GM20431 (cell line): ENCODE measurements around the gene TMEM208.

Experiments used
- in situ Hi-C: fragments of 300-500 bp; cut with MseI, MboI; formaldehyde crosslinking; loops from one replicate; pipeline ENCODE4 v1.15.0; 2020; ENCODE audit warnings: low sequenced_read_pairs; ENCODE audit not compliant: unreplicated experiment

Gene TMEM208

DNA sequence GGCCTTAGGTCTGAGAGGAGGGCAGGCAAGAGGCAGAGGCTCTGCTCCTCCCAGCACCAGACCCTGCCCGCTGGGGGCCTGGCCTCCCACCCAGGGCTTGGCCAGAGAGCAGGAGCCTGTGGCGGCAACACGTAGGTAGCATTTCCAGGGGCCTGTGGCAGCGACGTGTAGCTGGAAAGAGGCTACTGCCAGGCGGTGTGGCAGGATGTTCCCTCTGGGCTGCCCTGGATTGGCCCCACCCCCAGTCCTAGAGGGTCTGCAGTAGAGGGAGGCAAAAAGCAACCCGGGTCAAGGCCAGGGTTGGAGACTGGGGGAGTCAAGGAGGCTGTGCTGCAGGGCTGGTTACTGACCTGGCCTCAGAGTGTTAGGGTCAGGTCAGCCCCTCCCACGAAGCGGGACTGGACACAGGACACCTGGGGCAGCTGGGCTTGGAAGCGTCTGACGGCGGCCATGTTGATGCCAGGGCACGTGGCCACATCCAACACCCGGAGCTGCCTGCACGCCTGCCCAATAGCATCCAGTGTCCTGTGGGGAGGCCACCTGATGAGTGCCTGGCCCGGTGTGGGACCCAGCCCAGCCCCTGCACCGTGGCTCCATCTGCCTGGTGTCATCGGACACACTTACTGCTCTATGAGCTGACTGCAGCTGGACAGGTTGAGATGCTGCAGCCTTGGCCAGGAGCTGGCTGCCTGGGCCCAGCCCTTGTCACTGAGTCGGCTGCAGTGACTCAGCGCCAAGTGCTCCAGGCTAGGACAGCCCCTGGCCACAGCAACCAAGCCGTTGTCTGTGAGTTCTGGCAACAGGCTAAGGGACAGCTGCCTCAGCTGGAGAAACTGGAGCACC is 19.5 kb upstream of the TMEM208 start:
- in situ Hi-C loops: no loop called here

DNA sequence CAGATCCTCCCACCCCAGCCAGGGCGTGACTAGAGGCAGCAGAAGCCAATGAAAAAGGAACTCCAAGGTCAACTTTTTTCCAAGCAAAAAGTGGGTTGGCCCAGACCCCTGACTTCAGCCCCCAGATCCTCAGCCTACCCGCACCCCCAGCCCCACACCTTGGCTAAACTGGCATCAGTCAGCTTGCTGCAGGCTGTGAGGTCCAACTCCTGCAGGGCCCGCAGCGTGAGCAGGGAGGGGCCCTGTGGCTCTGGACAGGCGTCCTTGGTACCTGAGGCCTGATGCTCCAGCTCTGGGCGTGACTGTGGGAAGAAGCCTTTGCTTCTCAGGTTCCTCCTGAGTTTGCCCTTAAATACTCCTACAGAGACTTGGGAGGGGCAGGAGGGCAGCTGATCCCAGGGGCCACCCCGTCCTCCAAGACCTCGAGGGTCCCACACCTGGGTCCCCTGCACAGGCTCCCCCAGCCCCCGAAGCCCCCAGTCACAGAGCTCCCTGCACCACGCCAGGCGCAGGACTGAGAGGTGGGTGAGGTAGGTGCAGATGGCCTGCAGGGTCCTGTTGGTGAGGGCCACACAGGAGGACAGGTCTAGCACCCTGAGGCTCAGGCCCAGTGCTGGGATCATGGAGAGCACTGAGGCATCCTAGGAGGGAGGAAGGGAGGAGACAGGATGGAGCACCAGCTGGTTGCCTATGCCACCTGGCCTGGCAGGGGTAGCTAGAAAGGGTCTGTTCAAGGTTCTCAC is 18.6 kb upstream of the TMEM208 start:
- in situ Hi-C loops: no loop called here

DNA sequence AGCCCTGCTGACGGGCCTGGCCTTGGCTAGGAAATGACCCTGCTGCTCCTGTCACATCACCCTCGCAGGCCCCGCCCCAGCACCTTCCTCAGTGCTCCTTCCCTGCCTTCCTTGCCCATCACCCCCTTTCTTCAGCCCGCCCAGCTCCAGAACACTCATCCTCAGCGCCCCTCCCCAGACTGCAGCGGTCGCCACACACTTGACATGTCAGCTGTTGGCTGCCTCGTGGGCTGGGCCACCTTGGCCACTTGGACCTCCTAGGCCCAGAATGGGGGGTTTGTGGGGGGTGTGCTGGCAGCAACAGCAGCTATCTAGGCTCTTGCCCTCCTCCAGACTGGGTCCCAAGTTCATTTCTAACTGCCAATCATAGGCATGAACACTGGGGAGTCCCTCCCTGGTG is 17.4 kb upstream of the TMEM208 start:
- in situ Hi-C loops: no loop called here

DNA sequence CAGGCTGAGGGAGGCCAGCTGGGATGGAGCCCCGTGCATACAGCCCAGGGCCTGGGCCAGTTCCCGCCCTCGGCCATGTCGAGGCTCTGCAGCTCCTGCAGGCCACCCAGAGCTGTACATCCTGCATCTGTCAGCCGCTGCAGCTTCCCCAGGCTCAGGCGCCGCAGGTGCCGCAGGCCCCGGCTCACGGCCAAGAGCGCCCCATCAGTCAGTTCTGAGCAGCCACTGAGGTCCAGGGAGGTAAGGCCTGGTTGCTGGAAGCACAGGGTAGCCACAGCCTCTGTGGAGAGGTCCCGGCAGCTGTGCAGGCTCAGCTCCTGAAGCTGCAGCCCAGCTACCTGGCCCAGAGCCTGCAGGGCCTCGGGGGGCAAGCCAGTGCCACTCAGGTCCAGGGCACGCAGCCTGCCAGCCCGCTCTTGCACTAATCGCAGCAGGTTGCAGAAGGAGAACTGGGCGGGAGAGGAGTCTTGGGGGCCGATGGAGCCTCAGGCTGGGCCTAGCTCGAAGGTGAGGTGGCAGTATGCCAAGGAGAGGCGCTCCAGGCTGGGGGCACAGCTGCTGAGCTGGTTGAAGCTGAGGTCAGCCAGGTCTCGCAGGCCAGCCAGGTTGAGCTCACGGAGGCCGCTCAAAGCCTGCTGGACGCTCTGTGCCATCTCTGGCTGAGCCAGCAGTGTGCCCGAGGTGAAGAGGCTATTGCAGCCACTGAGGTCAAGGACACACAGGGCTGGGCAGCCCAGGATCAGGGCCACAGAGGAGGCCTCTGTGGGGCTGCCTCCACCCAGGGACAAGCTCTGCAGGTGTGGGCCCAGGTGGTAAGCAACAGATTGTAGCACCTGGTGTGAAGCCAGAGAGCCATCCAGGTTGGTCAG is 16.6 kb upstream of the TMEM208 start:
- in situ Hi-C loops: no loop called here

DNA sequence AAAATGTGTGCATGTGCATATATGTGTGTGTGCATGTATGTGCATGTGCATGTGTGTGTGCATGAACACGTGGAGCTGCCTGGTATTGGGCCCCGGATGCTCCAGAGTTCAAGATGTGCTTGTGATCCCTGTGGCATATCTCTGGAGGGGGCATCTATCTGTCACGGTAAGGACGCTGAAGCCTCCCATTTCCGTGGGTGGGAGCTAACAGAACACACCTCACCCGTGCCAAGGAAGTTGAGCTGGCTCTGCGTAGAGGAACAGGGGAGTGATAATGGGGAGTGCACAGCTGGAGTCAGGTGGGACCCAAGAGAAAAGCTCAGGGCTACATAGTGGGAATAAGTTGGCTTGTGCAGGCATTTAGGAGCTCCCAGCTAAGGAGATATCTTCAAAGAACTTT is 15.3 kb upstream of the TMEM208 start:
- in situ Hi-C loops: no loop called here

DNA sequence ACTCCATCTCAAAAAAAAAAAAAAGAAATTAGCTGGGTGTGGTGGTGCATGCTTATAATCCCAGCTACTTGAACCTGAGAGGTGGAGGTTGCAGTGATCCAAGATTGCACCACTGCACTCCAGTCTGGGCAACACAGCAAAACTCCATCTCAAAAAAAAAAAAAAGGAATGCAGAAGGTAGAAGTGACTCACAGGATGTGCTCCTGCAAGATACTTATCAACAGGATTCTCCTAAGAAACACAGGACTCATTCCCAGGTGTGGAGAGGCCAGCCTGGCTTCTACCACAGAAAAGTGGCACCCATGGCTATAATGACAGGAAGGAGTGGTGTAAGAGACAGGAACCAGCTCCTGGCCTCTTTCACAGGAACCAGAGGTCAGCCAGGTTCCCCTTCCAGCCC is 14.2 kb upstream of the TMEM208 start:
- in situ Hi-C loops: no loop called here

DNA sequence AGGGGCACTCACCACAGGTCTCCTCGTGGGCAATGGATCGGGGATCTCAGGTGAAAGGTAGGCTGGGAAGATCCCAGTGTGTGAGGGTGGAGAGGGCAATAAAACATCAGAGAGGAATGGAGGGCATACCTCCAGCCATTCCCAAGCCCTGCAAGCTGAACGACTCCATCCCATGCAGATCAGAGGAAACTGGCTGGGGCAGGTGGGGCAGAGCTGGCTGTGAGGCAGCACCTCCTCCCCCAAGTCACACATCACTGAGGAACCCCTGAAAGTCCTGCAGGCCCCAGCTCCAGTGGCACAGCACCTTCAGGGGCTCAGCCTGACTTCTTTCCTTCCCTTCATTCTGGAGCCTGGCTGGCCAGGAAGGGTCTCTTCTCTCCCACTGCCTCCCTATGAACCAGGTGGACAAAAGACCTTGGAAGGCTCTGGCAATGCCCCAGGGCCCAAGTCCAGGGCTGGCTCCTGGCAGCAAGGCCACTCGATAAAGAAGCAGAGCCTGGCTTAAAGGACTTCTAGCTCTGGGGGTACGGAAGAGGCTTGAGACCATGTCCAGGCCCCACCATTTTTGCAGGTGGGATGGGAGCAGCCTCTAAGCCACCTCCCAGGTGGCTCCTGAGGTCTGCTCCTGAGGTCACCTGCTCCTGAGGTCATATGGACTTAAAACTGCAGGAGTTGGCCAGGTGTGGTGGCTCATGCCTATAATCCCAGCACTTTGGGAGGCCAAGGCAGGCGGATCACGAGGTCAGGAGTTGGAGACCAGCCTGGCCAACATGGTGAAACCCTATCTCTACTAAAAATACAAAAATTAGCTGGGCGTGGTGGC is 13.5 kb upstream of the TMEM208 start:
- in situ Hi-C loops: no loop called here

DNA sequence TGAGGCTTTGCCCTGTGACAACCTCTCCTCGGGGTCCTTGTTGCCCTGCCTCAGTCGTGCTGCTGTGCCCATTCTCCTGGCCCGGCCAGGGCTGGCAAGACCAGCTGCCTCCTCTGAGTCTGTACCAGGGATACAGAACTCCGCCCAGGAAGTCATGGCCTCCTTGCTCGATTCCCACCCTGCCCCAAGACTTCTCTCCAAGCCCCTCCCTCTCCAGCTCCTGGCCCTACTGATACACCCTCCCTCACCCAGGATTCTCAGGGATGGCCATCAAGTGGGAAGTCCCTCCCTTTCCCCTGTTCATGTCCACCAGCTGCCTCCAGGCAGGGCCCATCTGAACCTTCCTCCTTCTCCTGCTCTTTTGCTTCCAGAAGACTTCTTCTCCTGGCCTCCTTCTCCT is 11.2 kb upstream of the TMEM208 start:
- in situ Hi-C loops: no loop called here

DNA sequence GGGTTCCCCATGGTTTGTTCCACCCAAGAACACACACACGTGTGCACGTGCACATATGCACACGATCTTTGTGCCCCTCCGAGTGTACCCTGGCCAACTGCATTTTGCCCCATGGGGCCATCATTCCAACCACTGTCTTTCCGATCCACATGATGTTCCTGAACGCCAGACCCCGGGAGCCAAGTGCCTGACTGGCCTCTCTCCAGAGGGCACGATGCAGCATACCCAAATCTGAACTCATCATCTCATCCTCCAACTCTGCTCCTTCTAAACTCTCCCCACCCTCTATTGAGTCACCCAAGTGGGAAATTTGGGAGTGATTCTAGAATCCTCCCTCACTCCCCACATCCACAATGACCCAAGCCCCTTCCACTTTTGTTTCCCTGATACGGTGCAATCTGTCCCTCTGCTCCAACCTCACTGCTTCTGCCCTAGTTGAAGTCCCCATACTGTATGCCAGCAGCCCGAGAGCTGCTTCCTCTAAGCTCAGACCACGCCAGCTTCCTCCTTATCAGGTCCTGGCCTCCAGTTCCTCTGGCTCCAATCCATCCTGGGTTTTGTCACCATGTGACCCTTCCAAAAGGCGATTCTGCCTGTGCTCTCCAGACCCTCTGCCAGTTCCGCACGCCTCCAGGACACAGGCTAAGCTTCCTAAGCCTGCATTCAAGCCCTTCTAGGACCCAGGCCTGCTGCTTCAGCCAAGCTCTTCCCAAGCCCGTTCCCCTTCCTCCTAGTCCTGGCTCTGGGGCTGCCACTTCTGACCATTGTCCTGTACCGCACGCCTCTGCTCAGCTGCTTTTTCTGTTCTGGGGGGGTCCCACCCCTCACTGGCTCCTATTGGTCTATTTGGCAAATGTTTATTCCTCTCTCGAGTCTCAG is 10.1 kb upstream of the TMEM208 start:
- in situ Hi-C loops: no loop called here

DNA sequence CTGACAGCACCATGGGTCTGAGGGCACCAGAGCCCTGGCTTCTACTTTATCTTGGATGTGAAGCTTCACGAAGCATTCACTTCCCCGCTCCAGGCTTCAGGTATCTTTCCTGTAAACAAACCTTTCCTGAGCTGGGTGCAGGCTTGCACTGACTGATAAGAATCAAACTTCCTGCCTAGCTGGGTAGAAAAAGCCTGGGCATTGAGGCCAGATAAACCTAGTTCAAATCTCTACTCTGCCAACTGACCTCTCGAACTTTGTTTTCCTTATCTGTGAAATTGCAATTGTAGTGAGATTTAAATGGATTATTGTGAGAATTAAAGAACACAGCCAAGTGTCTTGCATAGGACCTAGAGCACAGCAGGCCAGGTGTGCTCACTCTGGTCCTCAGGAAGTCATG is 2.9 kb upstream of the TMEM208 start:
- in situ Hi-C loops: no loop called here

DNA sequence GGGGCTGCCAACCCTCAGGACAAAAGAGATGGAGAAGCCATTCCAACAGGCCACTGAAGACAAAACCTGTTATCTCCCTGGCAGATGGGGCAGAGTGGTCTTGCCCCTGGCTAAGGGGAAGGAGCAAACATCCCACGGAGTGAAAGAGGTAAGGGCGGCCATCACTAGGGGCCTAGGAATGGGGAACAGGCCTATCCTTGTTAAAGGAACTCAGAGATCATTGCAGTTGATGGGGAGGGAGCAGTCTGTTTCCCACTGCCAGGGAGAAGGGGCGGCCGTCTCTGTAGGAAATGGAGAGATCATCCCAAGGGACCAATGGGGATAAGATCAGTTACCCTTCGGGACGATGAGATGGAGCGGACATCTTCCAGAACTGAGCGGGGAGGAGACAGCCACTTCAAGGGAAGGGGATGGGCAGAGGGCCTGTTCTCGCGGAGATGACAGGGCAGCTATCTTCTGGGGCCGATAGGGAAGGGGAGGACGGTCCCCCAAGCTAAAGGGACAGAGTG is 581 bp upstream of the TMEM208 start:
- in situ Hi-C loops: no loop called here

DNA sequence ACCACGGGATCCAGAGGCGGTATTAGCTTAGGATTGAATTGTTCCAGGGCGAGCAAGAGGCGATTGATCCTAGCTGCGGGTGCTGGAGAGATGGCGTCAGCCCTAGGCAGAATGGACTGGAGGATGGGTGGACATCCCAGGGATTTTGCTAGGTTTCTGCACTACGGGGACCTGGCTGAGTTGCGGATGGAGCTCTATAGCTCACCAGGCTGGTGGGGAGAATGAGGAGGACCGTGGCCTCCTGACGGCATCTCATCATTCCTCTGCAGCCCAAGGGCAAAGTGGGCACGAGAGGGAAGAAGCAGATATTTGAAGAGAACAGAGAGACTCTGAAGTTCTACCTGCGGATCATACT is 614 bp downstream of the TMEM208 start:
- in situ Hi-C loops: no loop called here

DNA sequence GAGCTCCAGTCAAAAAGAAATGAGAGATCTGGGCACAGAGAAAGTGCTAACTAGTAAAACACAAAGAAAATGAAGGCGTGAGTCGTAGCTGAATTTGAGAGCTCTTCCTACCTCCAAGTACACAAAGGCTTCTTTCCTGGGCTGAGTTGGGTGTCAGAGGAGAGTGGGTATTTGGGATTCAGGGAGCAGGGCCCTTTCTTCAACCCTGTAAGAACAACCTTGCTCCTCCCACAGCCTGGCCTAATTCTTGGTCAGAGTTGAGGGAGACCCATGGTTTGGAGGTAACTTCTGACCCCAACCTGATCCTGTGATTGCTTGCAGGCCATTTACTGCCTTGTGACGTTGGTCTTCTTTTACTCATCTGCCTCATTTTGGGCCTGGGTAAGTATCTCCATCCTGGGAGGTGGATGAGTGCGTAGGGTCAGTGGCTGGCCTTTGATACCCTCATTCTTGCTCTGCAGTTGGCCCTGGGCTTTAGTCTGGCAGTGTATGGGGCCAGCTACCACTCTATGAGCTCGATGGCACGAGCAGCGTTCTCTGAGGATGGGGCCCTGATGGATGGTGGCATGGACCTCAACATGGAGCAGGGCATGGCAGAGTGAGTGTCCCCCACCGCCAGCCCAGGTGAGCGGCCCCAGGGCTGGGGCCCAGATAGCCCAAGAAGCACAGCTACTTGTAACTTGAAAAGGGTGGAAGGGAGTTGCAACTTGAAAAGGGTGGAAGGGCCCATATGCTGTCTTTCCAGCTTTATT is 1.3 kb downstream of the TMEM208 start:
- in situ Hi-C loops: no loop called here

DNA sequence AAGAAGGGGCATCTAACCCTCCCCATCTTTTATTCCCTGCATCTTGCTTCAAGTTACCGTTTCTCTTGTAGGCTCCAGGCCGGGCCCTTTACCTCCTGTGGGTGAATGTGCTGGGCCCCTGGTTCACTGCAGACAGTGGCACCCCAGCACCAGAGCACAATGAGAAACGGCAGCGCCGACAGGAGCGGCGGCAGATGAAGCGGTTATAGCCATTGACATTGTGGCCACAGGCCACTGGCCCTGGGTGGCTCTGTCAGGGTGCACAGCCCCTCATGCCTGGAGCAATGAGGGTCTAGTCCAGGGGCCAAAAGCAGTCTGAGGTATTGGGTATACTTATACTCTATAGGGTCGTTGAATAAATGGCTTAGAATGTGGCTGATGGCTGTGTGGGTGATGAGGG is 2.0 kb downstream of the TMEM208 start:
- in situ Hi-C loops: no loop called here

DNA sequence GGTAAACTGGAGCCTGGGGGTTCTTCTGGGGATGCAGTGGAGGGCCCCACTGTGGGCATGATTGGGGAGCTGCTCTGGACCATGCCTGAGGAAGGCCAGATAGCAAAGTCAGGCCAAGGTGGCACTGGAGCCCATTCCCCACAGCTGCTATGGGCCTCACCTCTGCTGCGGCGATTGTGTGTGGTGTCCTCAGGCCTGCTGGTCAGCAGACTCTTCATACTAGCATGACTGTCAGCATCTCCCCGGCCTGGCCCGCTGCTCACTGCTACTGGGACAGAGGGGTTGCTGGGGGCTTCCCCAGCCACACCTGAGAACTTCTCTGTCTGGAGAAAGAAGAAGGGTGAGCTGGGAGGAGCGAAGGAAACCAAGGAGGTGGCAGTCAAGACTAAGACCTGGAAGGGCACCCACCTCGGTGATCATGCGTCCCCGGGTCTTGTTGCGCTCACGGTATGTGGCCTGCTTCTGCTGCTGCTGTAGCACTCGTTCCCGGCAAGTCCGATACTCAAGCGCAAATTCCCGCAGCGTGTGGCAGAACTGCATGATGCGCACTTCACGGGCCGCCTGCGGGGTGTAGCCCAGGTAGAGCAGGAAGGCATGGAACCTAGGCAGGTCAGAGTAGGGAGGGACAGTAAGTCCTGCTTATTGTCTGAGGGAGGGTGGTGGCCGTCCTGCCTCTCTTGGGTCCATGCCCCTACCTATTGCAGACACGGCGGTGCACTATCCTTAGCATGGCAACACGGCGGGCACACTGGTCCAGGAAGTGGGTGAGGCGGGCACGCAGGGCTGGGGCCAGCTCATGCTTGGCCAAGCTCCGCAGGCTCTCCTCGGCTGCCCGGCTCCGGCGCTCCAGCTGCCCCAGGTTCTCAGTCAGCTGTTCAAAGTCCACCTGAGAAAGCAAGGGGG is 3.2 kb downstream of the TMEM208 start:
- in situ Hi-C loops: no loop called here

DNA sequence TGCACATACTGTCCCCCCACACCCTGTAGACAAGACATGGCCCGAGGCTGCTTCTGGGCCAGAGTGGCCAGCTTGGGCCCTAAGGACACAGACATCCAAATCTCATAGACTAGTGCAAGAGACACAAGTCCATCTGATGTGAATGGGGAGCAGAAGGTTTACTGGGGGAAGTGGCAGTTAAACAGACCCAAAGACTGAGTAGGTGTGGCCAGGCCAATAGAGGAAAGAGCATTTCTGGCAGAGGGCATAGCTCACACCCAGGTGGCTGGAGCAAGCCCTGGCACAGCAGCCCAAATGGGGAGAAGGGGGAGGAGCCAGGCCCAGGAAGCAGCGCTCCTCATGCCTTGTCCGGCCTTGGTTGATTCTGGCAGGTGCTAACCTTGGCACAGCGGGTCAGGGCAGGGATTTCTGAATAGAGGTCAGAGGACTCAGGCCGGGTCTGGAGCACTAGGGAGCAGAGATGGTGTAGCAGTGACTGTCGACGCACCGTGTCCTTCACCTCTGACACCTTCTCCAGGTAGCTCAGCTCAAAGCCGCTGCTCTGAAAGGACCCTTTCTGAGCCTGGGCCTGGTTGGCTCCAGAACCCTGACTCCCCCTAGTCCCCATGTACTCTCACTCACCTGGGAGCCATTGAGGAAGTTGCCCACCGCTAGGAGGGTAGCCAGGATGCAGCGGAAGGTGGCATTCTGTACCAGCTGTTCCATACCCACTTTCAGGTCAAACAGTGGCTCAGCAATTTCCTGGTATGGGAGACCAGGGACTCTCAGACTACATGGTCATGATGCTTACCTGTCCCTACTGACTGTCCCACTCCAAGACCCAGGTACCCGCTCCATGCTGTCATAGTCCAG is 4.1 kb downstream of the TMEM208 start:
- in situ Hi-C loops: no loop called here
